Activated CD8-positive, alpha-beta memory T cell treated with anti-CD3 and anti-CD28 coated beads for 24 hours (primary cell): Measurements from ENCODE around the gene CCDC112.
"Not testable (repeated sequence)": the region's sequence is repeated elsewhere in the genome, so short reads cannot be mapped to it uniquely, and the experiment has no call there.

Source experiments
- DNase-seq: peaks from one replicate; pipeline ENCODE4 v3.0.0-alpha.2; 2020

The CCDC112 gene, protein sequence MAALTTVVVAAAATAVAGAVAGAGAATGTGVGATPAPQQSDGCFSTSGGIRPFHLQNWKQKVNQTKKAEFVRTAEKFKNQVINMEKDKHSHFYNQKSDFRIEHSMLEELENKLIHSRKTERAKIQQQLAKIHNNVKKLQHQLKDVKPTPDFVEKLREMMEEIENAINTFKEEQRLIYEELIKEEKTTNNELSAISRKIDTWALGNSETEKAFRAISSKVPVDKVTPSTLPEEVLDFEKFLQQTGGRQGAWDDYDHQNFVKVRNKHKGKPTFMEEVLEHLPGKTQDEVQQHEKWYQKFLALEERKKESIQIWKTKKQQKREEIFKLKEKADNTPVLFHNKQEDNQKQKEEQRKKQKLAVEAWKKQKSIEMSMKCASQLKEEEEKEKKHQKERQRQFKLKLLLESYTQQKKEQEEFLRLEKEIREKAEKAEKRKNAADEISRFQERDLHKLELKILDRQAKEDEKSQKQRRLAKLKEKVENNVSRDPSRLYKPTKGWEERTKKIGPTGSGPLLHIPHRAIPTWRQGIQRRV

DNA sequence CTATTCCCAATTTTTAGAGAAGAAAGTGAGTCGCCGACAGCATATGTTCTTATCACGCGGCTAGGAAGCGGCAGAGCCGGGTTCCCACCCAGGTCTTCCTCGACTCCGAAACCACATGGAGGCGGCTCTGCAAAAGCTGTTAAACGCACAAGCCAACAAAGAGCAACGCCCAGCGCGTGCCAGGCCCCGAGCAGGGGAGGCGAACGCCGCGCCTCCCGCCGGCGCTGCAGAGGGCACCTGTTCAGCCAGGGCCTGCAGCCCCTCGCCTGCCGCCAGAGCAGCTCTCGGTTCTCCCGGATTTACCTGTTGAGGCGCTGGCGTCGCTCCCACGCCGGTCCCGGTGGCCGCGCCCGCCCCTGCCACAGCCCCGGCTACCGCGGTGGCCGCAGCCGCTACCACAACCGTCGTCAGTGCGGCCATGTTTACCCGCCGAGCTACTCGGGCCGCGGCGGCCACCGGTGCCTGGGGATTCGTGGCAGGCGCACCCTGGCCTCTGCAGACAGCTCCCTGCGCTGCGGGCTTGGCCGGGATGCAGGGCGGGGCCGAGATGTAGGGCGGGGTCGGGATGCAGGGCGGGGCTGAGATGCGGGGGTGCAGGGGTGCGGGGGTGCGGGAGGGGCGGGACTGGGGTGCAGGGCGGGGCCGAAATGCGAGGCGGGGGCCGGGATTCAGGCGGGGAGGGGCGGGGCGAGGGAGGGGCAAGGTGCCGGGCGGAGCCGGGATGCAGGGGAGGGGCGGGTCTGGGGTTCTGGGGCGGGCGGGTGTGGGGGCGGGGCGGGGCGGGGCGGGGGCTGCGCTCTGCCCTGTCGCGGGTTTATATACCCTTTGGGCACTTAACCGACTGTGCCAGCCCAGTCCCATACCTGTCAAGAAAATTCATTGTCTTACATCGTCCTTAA, at the start of gene CCDC112:
TSS of gene CCDC112 (minus strand) at position 531 of the 899 bp plus-strand sequence. CDS start at position 420, 111 bp downstream.
- DNase-seq = peak; percentile 87

DNA sequence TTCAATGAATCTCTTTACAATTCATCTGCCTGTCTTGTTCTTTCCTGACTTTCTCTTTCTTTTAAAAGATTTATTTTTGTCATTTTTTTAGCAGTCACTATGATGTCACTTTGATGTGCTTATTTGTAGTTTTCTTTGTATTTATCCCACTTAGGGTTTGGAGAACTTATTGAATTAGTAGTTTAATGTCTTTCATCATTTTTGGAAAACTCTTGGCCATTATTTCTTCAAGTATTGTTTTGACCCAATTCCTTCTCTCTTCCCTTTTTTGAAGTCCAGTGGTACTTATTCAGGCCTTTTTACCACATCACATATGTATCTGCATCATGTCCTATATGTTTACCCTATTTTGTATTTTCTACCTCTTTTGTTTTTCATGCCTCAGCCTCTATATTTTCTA, 48.9 kb upstream of the CCDC112 start:
- no peak for DNase-seq

DNA sequence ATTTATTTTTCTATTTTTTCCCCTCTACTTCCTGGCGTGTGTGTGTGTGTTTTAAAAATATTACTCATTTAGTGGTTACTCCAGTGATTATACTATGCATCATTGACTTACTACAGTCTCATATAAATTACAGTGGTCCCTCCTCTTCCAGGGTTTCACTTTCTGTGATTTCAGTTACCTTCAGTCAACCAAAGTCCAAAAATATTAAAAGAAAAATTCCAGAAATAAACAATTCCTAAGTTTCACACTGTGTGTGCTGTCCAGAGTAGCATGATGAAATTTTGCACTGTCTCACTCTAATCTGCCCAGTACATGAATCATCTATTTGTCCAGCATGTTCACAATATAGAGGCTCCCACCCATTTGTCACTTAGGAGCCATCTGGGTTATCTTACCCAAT, 47.4 kb upstream of the CCDC112 start:
- DNase-seq = no peak

GRCh38 chr5:115342590-115343377, 46.3 kb upstream of the CCDC112 start:
- no peak for DNase-seq

GRCh38 chr5:115341745-115342144, 45.3 kb upstream of the CCDC112 start:
- no peak for DNase-seq

DNA sequence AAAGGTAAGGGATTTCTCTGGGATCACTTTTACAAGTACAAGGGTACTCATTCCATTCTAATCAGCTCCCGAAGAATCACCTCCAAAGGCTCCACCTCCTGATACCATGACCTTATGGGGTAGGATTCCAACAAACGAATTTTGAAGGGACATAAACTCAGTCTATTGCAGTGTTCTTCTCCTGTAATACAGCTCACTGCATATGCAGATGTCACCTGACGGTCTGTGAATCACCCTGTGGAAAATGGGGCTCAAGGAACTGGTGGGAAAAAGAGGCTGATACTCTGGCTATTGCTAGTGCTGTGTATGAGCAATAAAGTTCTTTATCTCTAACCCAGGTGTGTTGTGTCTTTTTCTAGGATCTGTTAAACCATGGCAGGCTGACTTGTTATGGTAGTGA, 42.4 kb upstream of the CCDC112 start:
- DNase-seq = no peak

GRCh38 chr5:115337882-115338281, 41.4 kb upstream of the CCDC112 start:
- no peak for DNase-seq

DNA sequence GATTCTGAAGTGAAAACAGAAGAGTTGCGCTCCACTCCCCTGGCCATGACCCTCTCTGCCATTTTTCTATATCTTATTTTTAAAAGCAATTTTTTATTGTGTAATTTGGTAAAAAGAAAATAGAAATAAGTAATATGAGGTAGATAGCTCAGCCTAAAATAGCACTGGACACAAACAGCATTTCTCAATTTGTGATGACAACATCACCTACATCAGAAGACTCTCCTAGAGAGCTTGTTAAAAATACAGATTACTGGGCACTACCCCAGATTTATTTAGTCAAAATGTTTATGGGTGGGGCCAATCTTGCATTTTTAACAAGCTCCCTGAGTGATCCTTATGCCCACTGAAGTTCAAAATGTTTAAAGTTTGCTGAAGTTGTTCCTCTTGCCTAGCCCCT, 40.5 kb upstream of the CCDC112 start:
- DNase-seq = no peak

GRCh38 chr5:115336201-115336720, 39.8 kb upstream of the CCDC112 start:
- no peak for DNase-seq

DNA sequence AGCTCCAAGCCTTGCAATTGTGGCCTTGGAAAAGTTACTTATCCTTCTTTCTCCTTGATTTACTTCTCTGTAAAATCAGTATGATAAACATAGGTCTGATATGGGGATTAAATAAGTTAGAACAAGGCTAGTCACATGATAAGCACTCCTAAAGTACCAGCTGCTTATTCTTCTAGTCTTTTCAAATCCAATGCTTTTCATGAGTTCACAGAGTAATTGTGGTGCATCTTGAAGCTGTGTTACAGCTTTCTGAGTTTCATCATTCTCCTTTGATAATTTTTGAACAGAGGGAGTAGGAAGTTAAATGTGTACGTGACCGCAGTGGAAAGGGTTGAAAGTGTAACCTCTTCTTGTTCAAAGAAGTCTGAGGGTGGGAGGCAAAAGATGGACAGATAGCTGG, 38.8 kb upstream of the CCDC112 start:
- no peak for DNase-seq

- no peak for DNase-seq
These were observed 36.7 kb upstream of the CCDC112 start for GRCh38 chr5:115333164-115333563.

- DNase-seq = no peak
These were observed 34.4 kb upstream of the CCDC112 start for GRCh38 chr5:115330830-115331229.

GRCh38 chr5:115329475-115329874, 33.0 kb upstream of the CCDC112 start:
- no peak for DNase-seq

DNA sequence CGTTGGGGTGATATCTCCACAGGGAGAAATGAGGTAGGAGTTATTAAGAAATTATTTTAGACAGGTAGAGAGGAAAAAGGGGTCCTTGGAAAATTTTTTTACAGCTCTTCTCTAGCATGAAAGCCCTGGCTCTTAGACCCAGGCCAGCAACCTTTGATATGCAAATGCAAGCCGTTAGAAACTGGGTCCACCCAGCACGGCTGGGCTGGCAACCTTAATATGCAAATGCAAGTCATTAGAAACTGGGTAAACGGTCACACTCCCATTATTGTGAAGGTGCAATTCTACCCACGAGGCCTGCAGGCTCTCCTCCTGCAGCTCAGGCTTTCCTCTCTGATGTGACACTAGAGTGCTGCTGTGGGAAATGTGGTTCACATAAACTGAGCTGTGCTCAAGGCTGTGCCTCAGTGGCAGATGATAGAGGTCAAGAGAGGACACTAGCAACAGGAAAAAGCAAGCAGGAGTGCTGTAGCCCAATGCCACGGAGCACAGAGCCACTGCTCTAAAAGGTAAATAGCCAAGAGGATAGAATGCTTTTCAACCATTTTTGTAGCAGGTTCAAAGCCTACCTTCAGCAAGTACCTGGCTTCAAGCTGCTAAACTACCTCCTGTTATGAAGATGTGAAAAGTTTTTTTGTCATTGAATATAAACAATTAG, 32.3 kb upstream of the CCDC112 start:
- not testable (repeated sequence) for DNase-seq

DNA sequence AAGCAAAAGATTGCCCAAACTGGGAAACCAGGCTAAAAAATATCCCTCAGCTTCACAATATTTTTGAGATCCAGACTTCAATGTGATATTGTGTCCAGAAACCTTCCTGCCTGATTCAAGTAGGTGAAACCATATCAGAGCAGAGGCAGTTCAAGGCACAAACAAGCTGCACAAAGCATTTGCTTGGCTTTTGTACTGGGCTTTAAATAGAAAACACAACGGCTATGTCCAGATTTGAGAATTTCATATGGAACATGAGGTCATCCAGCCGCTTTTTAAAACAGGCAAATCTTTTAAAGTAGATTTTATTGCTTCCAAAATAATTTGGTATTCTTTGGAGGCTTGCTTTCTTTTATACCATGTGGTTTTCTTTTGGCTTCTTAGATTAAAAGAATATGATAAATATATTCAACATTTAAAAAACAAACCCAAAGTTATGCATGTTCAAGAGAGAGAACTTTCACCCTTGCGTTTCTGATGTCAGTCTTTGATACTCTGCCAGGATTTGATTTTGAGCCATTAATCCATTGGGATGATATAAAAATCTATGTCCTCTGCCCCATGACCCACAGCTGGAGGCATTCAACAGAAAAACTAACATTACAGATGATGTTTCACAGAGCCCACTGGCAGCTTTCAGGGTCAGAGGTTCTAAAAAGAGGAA, 29.0 kb upstream of the CCDC112 start:
- DNase-seq = no peak

DNA sequence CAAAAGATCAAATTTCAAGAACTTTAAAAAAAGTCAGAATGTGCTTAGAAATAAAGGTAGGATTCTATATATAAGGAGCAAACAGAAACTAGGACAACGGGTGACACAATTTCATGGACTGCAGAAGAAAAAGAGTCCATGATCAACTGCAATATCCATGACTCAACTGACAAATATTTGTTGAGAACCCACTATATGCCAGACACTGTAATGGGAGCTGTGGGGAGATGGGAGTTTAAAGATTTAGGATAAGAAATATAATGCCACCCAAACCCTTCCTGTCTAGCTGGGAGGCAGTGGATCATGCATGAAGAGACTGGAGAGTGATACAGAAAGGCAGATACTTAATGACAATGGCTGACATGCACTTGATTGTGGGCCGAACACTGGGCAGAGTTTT, 27.6 kb upstream of the CCDC112 start:
- DNase-seq = no peak

DNA sequence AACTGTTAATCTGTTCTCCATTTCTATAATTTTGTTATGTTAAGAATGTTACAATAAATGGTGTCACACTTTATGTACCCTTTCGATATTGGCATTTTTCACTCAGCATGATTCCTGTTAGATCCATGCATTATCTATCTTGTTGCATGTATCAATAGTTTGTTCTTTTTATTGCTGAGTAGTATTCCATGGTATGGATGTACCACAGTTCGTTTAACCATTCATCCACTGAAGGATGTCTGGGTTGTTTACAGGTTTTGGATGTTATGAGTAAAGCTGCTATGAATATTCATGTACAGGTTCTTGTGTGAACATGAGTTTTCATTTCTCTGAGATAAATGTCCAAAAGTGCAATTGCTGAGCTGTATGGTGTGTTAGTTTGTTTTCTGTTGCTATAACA, 26.3 kb upstream of the CCDC112 start:
- no peak for DNase-seq

GRCh38 chr5:115321309-115321708, 24.9 kb upstream of the CCDC112 start:
- no peak for DNase-seq

- no peak for DNase-seq
These were observed 24.1 kb upstream of the CCDC112 start for GRCh38 chr5:115320515-115320914.

- DNase-seq = no peak
These were observed 23.6 kb upstream of the CCDC112 start for GRCh38 chr5:115320006-115320405.

- DNase-seq = no peak
These were observed 22.6 kb upstream of the CCDC112 start for GRCh38 chr5:115319007-115319406.
